NCI-H460 (cell line): ENCODE results near the gene BRD3. TPM values are rescaled to one million over a fixed set of nuclear protein-coding genes. Genes with fewer than 3 reads are reported as not detected.

ENCODE experiments used
- DNase-seq: peaks from one replicate; pipeline ENCODE4 v3.0.0-alpha.2; 2016; ENCODE audit warnings: low read depth; ENCODE audit errors: extremely low read depth
- total RNA-seq: library from RNA; depleted of rRNA; stranded (reverse); fragments of >200 nt; shearing (Covaris generic); gene quantifications from 2 replicates; pipeline ENCODE4 v1.2.3, GENCODE V29; 2014; rRNA removed

BRD3 gene
- total RNA-seq, 1 experiment from 2014 or later = 9.0 TPM

DNA sequence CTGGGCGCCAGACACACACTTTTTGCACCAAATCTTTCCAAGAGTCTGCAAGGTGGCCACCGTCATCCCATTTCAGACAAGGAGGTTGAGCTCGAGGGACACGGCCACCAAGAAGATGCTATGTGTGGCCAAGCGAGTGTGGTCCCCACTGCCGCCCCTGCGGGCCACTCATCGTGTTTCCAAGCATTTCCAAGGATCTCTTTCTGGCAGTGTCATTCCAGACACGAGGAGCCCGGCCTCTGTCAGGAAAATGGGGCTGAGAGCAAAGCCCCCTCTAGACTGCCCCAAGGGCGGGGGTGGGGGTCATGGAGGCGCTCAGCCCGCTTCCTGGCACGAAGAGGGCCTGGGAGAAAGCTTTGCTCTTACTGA, 86.3 kb downstream of the BRD3 start:
- DNase-seq = no peak

DNA sequence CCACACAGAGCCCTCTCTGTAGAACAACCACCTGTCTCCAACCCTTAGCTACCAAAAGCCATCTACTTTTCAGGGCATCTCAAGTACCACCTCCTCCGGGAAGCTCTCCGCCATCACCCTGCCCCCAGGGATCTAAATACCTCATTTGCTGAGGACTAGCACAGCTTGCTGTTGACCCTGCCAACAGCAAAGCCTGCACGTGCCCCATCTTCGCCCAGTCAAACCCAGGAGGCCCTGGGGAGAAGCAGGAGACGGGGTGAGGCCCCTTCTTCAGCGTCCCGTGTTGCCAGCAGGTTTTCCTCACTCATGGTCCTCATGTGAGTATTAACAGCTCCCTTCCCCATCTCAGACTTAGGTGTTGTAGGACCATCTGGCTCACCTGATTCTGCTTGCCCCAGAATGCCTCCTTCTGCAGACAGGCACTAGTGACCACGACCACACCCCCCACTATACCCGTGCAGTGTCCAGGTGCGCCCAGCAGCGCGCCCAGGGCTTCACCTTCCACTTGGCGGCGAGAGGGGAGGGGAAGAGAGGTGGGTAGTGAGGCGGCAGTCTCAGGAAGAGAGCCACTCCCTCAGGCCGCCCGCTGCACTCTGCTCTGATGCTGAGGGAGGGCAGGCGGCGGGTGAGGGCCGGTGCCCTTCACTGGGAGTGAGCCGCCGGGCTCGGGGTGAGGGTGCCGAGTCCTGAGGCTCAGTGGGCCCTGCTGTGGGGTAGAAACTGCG, 86.8 kb downstream of the BRD3 start:
- DNase-seq = no peak

Other genes starting within 250 kb of the BRD3 start
- 6.0 and 6.6 TPM in 2 replicates for gene VAV2, start 75.7 kb downstream of the BRD3 start, total RNA-seq
- 19.2 and 21.7 TPM in 2 replicates for gene BRD3OS, start 42.5 kb downstream of the BRD3 start, total RNA-seq
- gene WDR5, start 68.1 kb upstream of the BRD3 start, total RNA-seq = 27.2 and 32.3 TPM in 2 replicates
- not detected in 2 replicates for gene RNU6ATAC, start 96.5 kb upstream of the BRD3 start, total RNA-seq